SK-N-SH treated with all-trans-retinoic acid at 6 μM for 48 hours (cell line): ENCODE results near the gene GPSM3.

Experiments
- ATAC-seq: fragments of 200-7000 bp; cut with Tn5 transposase; 3 replicates; pipeline ENCODE4 v1.9.1; 2020; ENCODE audit warnings: mild to moderate bottlenecking, moderate library complexity
- ARNTL ChIP-seq: fragments of 450-650 bp; formaldehyde crosslinking; IDR thresholded peaks from 2 replicates; pipeline ENCODE4 v1.5.0; 2020; ENCODE audit warnings: low read depth, mild to moderate bottlenecking, moderate library complexity, borderline replicate concordance
- ESRRG ChIP-seq: fragments of 250-450 bp; sonication (Bioruptor Pico); IDR thresholded peaks from 2 replicates; pipeline ENCODE4 v1.6.1; 2021; ENCODE audit warnings: mild to moderate bottlenecking
- GLIS3 ChIP-seq: fragments of 250-450 bp; sonication (Bioruptor Pico); IDR thresholded peaks from 2 replicates; pipeline ENCODE4 v1.5.0; 2020; ENCODE audit warnings: mild to moderate bottlenecking, moderate library complexity
- OSR1 ChIP-seq: fragments of 250-450 bp; sonication (Bioruptor Pico); IDR thresholded peaks from 2 replicates; pipeline ENCODE4 v1.8.0; 2022; ENCODE audit warnings: moderate library complexity, mild to moderate bottlenecking, inconsistent platforms
- PPARA ChIP-seq: fragments of 250-450 bp; sonication (Bioruptor Pico); IDR thresholded peaks from 2 replicates; pipeline ENCODE4 v1.5.0; 2020; ENCODE audit warnings: mild to moderate bottlenecking, borderline replicate concordance
- RARB ChIP-seq: fragments of 250-450 bp; sonication (Bioruptor Pico); IDR thresholded peaks from 2 replicates; pipeline ENCODE4 v1.8.0; 2021; ENCODE audit warnings: mild to moderate bottlenecking, moderate library complexity
- SNAI2 ChIP-seq: fragments of 250-450 bp; sonication (Bioruptor Pico); IDR thresholded peaks from 2 replicates; pipeline ENCODE4 v1.5.0; 2020; ENCODE audit warnings: mild to moderate bottlenecking, moderate library complexity
- TCF4 ChIP-seq: fragments of 250-450 bp; sonication (Bioruptor Pico); IDR thresholded peaks from 2 replicates; pipeline ENCODE4 v1.8.0; 2021; ENCODE audit warnings: mild to moderate bottlenecking, moderate library complexity, borderline replicate concordance
- TOX ChIP-seq: fragments of 250-450 bp; sonication (Bioruptor Pico); IDR thresholded peaks from 2 replicates; pipeline ENCODE4 v1.8.0; 2021; ENCODE audit warnings: mild to moderate bottlenecking, moderate library complexity, borderline replicate concordance
- ZFP3 ChIP-seq: fragments of 250-450 bp; sonication (Bioruptor Pico); IDR thresholded peaks from 2 replicates; pipeline ENCODE4 v1.5.0; 2020; ENCODE audit warnings: mild to moderate bottlenecking, moderate library complexity
- ZFP30 ChIP-seq: fragments of 450-650 bp; formaldehyde crosslinking; IDR thresholded peaks from 2 replicates; pipeline ENCODE4 v1.5.0; 2022; ENCODE audit warnings: mild to moderate bottlenecking, moderate library complexity
- ZNF565 ChIP-seq: fragments of 450-650 bp; formaldehyde crosslinking; conservative IDR thresholded peaks from 2 replicates; pipeline ENCODE4 v1.5.0; 2020; ENCODE audit warnings: low read depth, mild to moderate bottlenecking, moderate library complexity
- ZNF70 ChIP-seq: fragments of 450-650 bp; formaldehyde crosslinking; IDR thresholded peaks from 2 replicates; pipeline ENCODE4 v1.5.0; 2020; ENCODE audit warnings: mild to moderate bottlenecking, moderate library complexity
- ZNF8 ChIP-seq: fragments of 450-650 bp; formaldehyde crosslinking; IDR thresholded peaks from 2 replicates; pipeline ENCODE4 v1.5.0; 2020; ENCODE audit warnings: mild to moderate bottlenecking, moderate library complexity
- TF ChIP-seq, protein P1 (sequence below): fragments of 250-450 bp; sonication (Bioruptor Pico); IDR thresholded peaks from 2 replicates; pipeline ENCODE4 v1.8.0; 2020; ENCODE audit warnings: mild to moderate bottlenecking, moderate library complexity, borderline replicate concordance
- TF ChIP-seq, protein P2 (sequence below): fragments of 250-450 bp; sonication (Bioruptor Pico); IDR thresholded peaks from 2 replicates; pipeline ENCODE4 v1.5.1; 2021; ENCODE audit warnings: mild to moderate bottlenecking, moderate library complexity
- TF ChIP-seq, protein P3 (sequence below): fragments of 250-450 bp; sonication (Bioruptor Pico); IDR thresholded peaks from 2 replicates; pipeline ENCODE4 v1.8.0; 2021; ENCODE audit warnings: low read depth, mild to moderate bottlenecking, moderate library complexity, borderline replicate concordance
- TF ChIP-seq, protein P4 (sequence below): fragments of 250-450 bp; sonication (Bioruptor Pico); IDR thresholded peaks from 2 replicates; pipeline ENCODE4 v1.5.0; 2020; ENCODE audit warnings: mild to moderate bottlenecking, moderate library complexity
- TF ChIP-seq, protein P5 (sequence below): fragments of 250-450 bp; sonication (Bioruptor Pico); IDR thresholded peaks from 2 replicates; pipeline ENCODE4 v1.5.1; 2020; ENCODE audit warnings: low read depth, mild to moderate bottlenecking, moderate library complexity

GPSM3 gene

DNA sequence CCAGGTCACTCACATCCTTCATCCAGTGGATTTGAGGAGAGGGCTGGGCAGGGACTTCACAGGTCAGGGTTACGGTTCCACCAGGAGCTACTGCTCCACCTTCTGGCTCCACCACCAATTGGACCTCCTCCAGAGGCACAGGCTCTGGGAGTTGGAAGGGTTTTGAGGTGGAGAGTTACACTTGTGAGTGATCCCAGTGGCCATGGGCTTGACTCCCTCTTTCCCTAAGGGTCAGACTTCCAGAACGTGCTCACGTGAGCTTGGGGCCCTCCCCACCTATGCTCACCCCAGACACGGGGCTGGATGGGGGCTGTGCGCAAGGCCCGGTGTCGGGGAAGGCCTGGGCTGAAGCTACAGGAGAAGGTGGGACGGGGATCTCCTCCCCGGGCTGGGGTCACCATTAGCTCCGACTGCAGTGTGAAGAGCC lies 9.9 kb downstream of the GPSM3 start (continued):
- TF ChIP-seq, protein P1, sequence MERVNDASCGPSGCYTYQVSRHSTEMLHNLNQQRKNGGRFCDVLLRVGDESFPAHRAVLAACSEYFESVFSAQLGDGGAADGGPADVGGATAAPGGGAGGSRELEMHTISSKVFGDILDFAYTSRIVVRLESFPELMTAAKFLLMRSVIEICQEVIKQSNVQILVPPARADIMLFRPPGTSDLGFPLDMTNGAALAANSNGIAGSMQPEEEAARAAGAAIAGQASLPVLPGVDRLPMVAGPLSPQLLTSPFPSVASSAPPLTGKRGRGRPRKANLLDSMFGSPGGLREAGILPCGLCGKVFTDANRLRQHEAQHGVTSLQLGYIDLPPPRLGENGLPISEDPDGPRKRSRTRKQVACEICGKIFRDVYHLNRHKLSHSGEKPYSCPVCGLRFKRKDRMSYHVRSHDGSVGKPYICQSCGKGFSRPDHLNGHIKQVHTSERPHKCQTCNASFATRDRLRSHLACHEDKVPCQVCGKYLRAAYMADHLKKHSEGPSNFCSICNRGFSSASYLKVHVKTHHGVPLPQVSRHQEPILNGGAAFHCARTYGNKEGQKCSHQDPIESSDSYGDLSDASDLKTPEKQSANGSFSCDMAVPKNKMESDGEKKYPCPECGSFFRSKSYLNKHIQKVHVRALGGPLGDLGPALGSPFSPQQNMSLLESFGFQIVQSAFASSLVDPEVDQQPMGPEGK (CRISPR knock-in tag) = no peak
- TF ChIP-seq, protein P2, sequence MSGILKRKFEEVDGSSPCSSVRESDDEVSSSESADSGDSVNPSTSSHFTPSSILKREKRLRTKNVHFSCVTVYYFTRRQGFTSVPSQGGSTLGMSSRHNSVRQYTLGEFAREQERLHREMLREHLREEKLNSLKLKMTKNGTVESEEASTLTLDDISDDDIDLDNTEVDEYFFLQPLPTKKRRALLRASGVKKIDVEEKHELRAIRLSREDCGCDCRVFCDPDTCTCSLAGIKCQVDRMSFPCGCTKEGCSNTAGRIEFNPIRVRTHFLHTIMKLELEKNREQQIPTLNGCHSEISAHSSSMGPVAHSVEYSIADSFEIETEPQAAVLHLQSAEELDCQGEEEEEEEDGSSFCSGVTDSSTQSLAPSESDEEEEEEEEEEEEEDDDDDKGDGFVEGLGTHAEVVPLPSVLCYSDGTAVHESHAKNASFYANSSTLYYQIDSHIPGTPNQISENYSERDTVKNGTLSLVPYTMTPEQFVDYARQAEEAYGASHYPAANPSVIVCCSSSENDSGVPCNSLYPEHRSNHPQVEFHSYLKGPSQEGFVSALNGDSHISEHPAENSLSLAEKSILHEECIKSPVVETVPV (CRISPR knock-in tag) = no peak

DNA sequence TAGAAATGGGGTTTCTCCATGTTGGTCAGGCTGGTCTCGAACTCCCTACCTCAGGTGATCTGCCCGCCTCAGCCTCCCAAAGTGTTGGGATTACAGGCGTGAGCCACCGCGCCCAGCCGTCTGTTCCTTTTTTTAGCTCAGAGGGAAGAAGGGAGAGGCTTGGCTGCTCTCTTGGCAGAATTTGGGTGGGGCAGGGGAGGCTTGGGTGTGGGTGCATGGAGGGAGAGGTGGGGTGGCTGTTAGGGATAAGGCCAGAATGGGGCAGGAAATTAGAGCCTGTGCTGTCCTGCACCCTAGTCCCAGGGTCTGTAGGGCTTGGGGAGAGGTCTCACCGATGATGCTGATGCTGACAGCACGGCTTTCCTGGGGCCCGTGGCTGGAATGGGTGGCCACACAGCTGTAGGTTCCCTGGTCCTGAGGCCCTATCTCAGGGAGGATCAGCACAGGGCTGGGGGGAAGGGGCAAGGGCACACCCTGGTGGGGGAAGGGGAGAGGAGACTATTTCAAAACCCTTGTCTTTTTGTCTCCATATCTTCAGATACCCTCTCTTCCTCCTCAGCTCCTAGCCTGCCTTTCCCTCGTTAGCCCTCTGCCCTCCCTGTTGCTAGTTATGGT lies 10.4 kb downstream of the GPSM3 start:
- ATAC-seq = no peak
- TF ChIP-seq ARNTL (CRISPR knock-in tag) (no peak), GLIS3 (CRISPR knock-in tag) (no peak), ZFP3 (CRISPR knock-in tag) (no peak), SNAI2 (no peak), ZNF8 (CRISPR knock-in tag) (no peak), TCF4 (no peak), ZNF565 (CRISPR knock-in tag) (no peak), ZNF70 (CRISPR knock-in tag) (no peak), TOX (CRISPR knock-in tag) (no peak), RARB (no peak), OSR1 (CRISPR knock-in tag) (no peak), ESRRG (CRISPR knock-in tag) (no peak), ZFP30 (no peak), PPARA (no peak)
- TF ChIP-seq, protein P1 (CRISPR knock-in tag) = no peak
- TF ChIP-seq, protein P3, sequence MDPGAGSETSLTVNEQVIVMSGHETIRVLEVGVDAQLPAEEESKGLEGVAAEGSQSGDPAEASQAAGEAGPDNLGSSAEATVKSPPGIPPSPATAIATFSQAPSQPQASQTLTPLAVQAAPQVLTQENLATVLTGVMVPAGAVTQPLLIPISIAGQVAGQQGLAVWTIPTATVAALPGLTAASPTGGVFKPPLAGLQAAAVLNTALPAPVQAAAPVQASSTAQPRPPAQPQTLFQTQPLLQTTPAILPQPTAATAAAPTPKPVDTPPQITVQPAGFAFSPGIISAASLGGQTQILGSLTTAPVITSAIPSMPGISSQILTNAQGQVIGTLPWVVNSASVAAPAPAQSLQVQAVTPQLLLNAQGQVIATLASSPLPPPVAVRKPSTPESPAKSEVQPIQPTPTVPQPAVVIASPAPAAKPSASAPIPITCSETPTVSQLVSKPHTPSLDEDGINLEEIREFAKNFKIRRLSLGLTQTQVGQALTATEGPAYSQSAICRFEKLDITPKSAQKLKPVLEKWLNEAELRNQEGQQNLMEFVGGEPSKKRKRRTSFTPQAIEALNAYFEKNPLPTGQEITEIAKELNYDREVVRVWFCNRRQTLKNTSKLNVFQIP (CRISPR knock-in tag) = no peak
- TF ChIP-seq, protein P4, sequence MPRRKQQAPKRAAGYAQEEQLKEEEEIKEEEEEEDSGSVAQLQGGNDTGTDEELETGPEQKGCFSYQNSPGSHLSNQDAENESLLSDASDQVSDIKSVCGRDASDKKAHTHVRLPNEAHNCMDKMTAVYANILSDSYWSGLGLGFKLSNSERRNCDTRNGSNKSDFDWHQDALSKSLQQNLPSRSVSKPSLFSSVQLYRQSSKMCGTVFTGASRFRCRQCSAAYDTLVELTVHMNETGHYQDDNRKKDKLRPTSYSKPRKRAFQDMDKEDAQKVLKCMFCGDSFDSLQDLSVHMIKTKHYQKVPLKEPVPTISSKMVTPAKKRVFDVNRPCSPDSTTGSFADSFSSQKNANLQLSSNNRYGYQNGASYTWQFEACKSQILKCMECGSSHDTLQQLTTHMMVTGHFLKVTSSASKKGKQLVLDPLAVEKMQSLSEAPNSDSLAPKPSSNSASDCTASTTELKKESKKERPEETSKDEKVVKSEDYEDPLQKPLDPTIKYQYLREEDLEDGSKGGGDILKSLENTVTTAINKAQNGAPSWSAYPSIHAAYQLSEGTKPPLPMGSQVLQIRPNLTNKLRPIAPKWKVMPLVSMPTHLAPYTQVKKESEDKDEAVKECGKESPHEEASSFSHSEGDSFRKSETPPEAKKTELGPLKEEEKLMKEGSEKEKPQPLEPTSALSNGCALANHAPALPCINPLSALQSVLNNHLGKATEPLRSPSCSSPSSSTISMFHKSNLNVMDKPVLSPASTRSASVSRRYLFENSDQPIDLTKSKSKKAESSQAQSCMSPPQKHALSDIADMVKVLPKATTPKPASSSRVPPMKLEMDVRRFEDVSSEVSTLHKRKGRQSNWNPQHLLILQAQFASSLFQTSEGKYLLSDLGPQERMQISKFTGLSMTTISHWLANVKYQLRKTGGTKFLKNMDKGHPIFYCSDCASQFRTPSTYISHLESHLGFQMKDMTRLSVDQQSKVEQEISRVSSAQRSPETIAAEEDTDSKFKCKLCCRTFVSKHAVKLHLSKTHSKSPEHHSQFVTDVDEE (CRISPR knock-in tag) = no peak
- TF ChIP-seq, protein P5, sequence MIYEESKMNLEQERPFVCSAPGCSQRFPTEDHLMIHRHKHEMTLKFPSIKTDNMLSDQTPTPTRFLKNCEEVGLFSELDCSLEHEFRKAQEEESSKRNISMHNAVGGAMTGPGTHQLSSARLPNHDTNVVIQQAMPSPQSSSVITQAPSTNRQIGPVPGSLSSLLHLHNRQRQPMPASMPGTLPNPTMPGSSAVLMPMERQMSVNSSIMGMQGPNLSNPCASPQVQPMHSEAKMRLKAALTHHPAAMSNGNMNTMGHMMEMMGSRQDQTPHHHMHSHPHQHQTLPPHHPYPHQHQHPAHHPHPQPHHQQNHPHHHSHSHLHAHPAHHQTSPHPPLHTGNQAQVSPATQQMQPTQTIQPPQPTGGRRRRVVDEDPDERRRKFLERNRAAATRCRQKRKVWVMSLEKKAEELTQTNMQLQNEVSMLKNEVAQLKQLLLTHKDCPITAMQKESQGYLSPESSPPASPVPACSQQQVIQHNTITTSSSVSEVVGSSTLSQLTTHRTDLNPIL (CRISPR knock-in tag) = no peak
- TF ChIP-seq, protein P2 (CRISPR knock-in tag) = no peak
- TF ChIP-seq, all 23 proteins: peak for 0
